Epithelial cell of proximal tubule (primary cell): ENCODE results near the gene GATA1. TPM values are rescaled to one million over a fixed set of nuclear protein-coding genes. Genes with fewer than 3 reads are reported as not detected.

Experiments used
- DNase-seq: peaks from one replicate; pipeline ENCODE4 v3.0.0-alpha.2; 2011; ENCODE audit warnings: low read depth
- H3K4me3 ChIP-seq: 2 replicates; pipeline ENCODE4 v1.5.1; 2011; ENCODE audit warnings: low read depth, mild to moderate bottlenecking, low read length
- total RNA-seq: library from RNA; depleted of rRNA; stranded (reverse); fragments of >200 nt; gene quantifications from 2 replicates; pipeline ENCODE4 v1.2.3, GENCODE V29; 2015
- TF ChIP-seq, protein P1 (sequence below): conservative IDR thresholded peaks from 2 replicates; pipeline ENCODE4 v1.5.1; 2012; ENCODE audit warnings: low read depth, mild to moderate bottlenecking, low read length

The GATA1 gene
- total RNA-seq, 1 donor from 2014 or later = not detected

DNA sequence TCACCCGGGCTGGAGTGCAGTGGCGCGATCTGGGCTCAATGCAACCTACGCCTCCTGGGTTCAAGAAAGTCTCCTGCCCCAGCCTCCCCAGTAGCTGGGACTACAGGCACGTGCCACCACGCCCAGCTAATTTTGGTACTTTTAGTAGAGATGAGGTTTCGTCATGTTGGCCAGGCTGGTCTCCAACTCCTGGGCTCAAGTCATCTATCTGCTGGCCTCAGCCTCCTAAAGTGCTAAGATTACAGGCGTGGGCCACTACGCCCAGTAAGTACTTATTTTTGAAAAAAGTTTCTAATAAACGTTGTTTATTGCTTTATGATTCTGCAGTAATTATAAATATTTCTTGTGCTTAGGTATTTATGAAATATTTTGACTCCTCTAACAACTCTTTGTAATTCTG, 53.3 kb downstream of the GATA1 start:
- TF ChIP-seq, protein P1, sequence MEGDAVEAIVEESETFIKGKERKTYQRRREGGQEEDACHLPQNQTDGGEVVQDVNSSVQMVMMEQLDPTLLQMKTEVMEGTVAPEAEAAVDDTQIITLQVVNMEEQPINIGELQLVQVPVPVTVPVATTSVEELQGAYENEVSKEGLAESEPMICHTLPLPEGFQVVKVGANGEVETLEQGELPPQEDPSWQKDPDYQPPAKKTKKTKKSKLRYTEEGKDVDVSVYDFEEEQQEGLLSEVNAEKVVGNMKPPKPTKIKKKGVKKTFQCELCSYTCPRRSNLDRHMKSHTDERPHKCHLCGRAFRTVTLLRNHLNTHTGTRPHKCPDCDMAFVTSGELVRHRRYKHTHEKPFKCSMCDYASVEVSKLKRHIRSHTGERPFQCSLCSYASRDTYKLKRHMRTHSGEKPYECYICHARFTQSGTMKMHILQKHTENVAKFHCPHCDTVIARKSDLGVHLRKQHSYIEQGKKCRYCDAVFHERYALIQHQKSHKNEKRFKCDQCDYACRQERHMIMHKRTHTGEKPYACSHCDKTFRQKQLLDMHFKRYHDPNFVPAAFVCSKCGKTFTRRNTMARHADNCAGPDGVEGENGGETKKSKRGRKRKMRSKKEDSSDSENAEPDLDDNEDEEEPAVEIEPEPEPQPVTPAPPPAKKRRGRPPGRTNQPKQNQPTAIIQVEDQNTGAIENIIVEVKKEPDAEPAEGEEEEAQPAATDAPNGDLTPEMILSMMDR = no peak
- no peak for DNase-seq
- H3K4me3 ChIP-seq = no peak overlapping the region

Other genes starting within 250 kb of the GATA1 start
- gene TBC1D25, start 246.9 kb upstream of the GATA1 start, total RNA-seq = 7.4 and 10.7 TPM in 2 replicates
- 179 and 221 TPM in 2 replicates for gene RBM3, start 212.1 kb upstream of the GATA1 start, total RNA-seq
- gene WDR13, start 189.1 kb upstream of the GATA1 start, total RNA-seq = 64.9 and 82.8 TPM in 2 replicates
- 0.29 TPM in 1 of 2 replicates, not detected in the other for gene WAS, start 102.8 kb upstream of the GATA1 start, total RNA-seq
- 13.3 and 28.6 TPM in 2 replicates for gene SUV39H1, start 89.9 kb upstream of the GATA1 start, total RNA-seq
- gene GLOD5, start 24.8 kb upstream of the GATA1 start, total RNA-seq = not detected in 2 replicates
- 30.8 and 46.2 TPM in 2 replicates for gene HDAC6, start 15.5 kb downstream of the GATA1 start, total RNA-seq
- gene ERAS, start 39.9 kb downstream of the GATA1 start, total RNA-seq = not detected in 2 replicates
- gene PCSK1N, start 49.0 kb downstream of the GATA1 start, total RNA-seq = 12.4 and 19.3 TPM in 2 replicates
- gene TIMM17B, start 111.2 kb downstream of the GATA1 start, total RNA-seq = 93.7 and 104 TPM in 2 replicates
- gene PQBP1, start 111.3 kb downstream of the GATA1 start, total RNA-seq = 84.6 and 86.0 TPM in 2 replicates
- 20.5 and 22.0 TPM in 2 replicates for gene SLC35A2, start 125.1 kb downstream of the GATA1 start, total RNA-seq
- gene PIM2, start 132.4 kb downstream of the GATA1 start, total RNA-seq = 10.9 and 13.1 TPM in 2 replicates
- gene OTUD5, start 171.0 kb downstream of the GATA1 start, total RNA-seq = 34.4 and 44.2 TPM in 2 replicates
- gene KCND1, start 185.3 kb downstream of the GATA1 start, total RNA-seq = 0.51 and 1.1 TPM in 2 replicates
- 15.8 and 24.6 TPM in 2 replicates for gene GRIPAP1, start 215.7 kb downstream of the GATA1 start, total RNA-seq